ENCODE measurements around the gene IQUB.
A peak's percentile ranks its signal among the peaks of the same experiment; 100 is the strongest.
"Not testable (repeated sequence)": the region's sequence is repeated elsewhere in the genome, so short reads cannot be mapped to it uniquely, and the experiment has no call there.

Gene IQUB

DNA sequence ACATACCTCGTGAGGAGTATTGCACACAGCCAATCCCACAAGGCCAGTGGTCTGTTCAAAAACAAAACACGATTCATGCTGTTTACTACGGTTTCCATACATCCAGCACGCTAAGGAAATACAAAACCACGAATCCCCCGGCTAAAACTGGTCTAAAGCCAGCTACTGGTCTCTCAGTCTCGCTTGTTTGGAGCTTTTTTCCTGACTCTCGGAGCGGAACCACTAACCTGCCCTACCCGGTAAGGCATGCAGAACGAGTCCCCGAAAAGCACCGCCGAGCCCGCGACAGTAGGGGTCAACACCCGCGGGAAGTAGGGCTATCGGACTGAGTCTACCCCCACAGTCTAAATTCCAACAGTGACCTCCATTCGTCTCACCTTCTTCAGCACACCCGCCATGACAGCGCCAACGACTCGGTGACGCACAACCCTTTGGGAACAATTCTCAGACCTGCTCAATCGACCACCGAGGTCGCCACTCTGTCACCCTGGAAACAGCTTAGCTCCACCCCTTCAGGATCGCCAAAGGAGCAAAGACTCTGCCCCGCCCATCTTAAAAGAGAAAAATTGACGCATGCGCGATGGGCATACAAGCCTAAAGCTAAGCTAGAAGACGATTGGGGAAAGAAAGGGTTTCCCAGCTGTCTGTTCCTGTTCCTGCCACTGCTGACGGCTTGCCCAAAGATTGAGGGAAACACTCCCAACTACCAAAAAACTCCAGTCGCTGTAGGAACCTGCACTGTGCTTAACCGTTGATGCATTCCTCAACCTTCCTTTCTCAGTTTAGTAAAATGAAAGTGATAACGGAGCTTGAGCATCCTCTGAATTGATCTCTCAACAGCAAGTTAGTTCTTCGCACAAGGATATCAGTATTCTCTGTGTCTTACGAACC is 23.2 kb upstream of the IQUB start, which contains the start of gene NDUFA5:
Gene NDUFA5 (minus strand): TSS at position 421 of the 891 bp plus-strand sequence. CDS start 23 bp downstream, at position 398.
- DNase-seq (ENCODE audit: low spot score): peak; percentile 89
- TF ChIP-seq CTCF (IDR thresholded peaks at IDR 0.05; ENCODE audit: extremely low read depth, missing control alignments): no peak

GRCh38 chr7:123557016-123557397 is 22.6 kb upstream of the IQUB start:
- DNase-seq (ENCODE audit: low spot score): no peak
- TF ChIP-seq CTCF (IDR thresholded peaks at IDR 0.05; ENCODE audit: extremely low read depth, missing control alignments): no peak

GRCh38 chr7:123555484-123555883 is 21.1 kb upstream of the IQUB start:
- DNase-seq (ENCODE audit: low spot score): no peak
- no peak for TF ChIP-seq CTCF (IDR thresholded peaks at IDR 0.05; ENCODE audit: extremely low read depth, missing control alignments)

GRCh38 chr7:123553159-123553558 is 18.8 kb upstream of the IQUB start:
- DNase-seq (ENCODE audit: low spot score): no peak

GRCh38 chr7:123552641-123553040 is 18.2 kb upstream of the IQUB start:
- no peak for TF ChIP-seq CTCF (IDR thresholded peaks at IDR 0.05; ENCODE audit: extremely low read depth, missing control alignments)
- no peak for DNase-seq (ENCODE audit: low spot score)

More at GRCh38 chr7:123553159-123553558, 18.8 kb upstream of the IQUB start:
- no peak for TF ChIP-seq CTCF (IDR thresholded peaks at IDR 0.05; ENCODE audit: extremely low read depth, missing control alignments)

DNA sequence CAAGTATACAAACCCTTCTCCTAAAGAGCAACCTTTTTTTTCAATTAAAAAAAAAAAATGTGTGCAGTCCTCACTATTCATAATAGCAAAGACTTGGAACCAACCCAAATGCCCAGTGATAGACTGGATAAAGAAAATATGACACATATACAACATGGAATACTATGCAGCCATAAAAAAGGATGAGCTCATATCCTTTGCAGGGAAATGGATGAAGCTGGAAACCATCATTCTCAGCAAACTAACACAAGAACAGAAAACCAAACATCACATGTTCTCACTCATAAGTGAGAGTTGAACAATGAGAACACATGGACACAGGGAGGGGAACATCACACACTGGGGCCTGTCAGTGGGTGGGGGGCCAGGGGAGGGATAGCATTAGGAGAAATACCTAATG is 17.7 kb upstream of the IQUB start:
- not testable (repeated sequence) for DNase-seq (ENCODE audit: low spot score)

DNA sequence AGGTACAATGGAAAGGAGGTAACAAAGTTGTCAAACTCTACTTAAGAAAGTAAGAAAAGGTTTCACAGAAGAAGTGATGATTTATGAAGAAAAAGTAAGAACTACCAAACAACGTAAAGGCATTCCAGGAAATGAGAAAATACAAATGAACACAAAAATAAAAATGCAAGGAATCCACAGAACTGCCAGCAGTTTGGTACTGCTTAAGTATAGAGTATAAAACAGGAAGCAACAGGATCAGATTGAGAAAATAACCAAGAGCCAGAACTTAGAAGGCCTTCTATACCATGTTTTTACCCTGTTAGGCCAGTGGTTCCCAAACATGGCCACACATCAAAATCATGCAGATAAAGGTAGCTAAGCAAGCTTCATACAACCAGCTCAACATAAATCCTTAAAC is 14.0 kb upstream of the IQUB start:
- TF ChIP-seq CTCF (IDR thresholded peaks at IDR 0.05; ENCODE audit: extremely low read depth, missing control alignments): no peak
- no peak for DNase-seq (ENCODE audit: low spot score)

DNA sequence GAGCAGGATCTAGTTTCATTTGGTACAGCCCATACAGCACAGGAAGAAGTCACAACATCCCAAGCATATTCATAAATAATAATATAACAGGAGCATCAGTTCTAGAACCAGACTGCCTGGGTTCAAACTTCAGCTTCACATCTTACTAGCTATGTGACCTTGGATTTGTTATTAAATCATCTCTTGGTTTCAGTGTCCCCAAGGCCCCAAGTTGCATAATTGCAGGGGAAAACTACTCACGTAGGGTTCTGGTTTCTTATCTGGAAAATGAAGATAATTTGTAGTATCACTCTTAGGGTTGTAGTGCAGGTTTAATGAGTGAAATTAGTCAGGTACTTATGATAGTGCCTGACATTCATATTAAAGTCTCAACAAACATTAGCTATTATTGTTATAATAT is 5.5 kb upstream of the IQUB start:
- no peak for TF ChIP-seq CTCF (IDR thresholded peaks at IDR 0.05; ENCODE audit: extremely low read depth, missing control alignments)
- no peak for DNase-seq (ENCODE audit: low spot score)

All from GM20000 (cell line).